GM04504 (cell line): ENCODE results near the gene EEF1AKMT1.
"Not testable (repeated sequence)": the region's sequence is repeated elsewhere in the genome, so short reads cannot be mapped to it uniquely, and the experiment has no call there.

Experiments used
- DNase-seq: peaks from one replicate; pipeline ENCODE4 v3.0.0-alpha.2; 2012; ENCODE audit warnings: low read depth

EEF1AKMT1 gene

DNA sequence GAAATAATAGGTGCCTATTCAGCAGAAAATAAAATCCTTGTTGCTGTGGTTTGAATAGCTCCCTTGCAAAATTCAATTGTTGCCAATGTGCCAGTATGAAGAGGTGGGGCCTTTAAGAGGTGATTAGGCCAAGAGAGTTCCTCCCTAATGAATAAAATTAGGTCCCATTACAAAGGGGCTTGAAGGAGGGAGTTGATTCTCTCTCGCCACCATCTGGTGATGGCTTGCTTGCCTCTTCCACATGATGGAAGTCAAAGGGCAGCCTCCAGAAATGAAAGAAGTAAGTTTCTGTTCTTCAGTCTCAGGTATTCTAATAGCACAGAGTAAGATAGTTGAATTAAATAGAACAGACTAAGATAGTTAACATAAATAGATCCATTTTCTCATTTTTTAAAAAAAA lies 3.0 kb upstream of the EEF1AKMT1 start:
- no peak for DNase-seq

DNA sequence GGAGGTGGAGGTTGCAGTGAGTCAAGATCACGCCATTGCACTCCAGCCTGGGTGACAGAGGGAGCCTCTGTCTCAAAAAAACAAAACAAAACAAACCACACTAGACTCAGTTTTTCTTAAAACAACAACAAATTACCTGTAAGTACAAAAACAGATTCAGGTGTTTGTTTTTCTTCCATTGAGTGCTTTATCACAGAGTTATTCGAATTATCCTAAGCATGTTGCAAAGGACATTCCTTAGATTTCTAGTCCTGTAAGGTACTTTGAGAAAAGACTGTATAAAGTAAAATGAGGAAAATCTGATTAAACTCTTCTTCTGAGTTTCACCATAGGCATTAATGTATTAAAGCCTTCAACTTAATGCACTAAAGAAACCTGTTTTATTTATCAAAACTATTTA lies 2.2 kb upstream of the EEF1AKMT1 start:
- DNase-seq = no peak

DNA sequence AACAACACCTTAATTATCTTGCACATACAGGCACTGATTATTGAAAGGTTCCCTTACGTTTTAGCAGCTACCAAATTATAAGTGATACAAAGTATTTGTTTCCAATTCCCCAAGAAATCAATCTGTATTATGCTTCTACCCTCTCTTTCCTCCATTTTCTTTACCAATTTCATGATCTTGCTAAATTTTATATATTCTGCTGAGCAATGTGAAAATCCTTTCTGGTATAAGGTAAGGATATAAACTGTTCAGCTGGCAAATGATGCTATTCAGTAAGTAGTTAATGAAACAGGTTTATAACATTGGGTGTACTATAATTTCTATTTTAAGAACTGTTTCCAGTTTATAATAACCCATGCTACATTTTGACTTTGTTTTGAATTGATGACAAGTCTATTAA lies 985 bp upstream of the EEF1AKMT1 start:
- no peak for DNase-seq

DNA sequence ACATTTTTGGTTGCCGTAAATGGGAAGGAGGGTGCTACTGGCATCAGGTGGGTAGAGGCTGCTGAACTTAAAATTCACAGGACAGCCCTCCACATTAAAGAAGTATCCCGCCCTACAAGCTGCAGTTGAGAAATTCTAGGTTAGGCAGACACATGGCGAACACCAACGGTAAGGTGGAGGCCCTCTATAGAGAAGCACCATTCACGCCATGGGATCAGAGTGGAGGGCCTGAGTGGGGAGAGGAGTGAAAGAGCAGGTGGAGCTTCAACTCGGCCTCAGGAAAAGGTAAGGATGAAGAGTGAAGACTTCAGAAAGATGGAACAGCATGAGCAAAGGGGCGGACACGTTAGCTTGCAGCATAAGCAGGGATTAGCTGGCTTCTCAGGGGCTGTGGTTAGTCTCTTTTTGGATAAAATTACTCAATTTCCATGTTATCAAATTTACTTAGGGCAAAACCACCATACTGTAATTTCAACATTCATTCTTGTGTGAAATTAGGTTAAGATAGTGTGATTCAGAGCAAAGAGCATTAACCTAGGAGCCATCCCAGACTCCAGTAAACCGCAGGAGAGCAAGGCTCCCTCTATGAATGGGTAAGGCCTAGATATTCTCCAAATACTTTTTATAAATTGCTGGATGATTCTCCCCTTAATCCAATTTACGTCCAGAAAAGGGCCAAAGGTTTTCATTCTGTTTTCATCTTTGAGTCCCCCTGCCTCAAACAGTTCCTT lies 1.2 kb downstream of the EEF1AKMT1 start:
- no peak for DNase-seq

DNA sequence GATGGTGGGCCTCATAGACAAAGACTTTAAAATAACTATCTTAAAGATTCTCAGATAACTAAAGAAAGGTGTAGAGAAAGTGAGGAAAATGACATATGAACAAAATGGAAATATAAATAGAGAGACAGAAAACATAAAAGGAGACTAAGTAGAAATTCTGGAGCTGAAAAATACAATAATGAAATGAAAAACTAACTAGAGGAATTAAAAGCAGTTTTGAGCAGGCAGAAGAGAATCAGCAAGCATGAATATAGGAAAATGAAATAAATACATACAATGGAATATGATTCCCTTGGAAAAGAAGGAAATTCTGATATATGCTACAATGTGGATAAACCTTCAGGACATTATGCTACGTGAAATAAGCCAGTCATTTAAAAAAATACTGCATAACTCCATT lies 3.9 kb downstream of the EEF1AKMT1 start:
- no peak for DNase-seq

DNA sequence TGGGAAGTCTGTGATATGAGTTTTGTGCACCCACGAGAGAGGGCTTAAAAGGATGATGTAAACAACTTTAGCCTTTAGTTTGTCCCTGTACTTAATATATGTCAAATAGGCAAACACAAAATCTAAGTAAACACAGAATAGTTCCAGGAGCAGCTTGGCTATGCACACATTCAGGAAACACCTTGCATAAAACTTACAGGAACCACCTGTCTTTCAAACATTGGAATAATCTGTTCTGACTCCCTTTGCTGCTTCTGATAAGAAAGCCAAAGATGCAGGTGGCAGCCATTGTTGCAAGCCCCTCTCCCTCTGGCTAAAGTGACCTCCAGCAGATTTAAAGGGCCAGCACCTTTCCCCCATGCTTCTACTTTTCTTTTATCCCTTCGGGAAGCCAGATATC lies 4.7 kb downstream of the EEF1AKMT1 start:
- DNase-seq = no peak

DNA sequence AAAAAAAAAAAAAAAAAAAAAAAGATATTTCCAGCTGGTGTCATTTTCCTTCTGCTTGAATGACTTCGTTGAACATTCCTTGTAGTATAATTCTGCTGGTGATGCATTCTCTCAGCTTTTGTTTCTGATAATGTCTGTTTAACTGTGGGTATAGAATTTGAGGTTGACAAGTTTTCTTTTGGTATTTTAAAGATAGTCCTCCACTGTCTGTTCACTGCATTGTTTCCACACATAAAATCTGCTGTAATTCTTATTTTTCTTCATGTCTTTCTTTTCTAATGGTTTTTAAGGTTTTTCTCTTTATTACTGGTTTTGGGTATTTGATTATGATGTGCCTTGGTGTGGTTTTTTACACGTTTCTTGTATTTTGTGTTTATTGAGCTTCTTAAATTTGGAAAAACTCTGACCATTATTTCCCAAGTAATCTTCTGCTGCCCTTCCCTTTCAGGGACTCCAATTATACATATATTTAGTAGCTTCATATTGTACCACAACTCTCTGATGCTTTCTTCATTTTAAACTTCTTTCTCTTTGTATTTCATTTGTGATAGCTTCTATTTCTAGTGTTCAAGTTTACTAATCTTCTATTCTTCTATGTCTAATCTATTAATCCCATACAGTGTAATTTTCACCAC lies 6.3 kb downstream of the EEF1AKMT1 start:
- no peak for DNase-seq

DNA sequence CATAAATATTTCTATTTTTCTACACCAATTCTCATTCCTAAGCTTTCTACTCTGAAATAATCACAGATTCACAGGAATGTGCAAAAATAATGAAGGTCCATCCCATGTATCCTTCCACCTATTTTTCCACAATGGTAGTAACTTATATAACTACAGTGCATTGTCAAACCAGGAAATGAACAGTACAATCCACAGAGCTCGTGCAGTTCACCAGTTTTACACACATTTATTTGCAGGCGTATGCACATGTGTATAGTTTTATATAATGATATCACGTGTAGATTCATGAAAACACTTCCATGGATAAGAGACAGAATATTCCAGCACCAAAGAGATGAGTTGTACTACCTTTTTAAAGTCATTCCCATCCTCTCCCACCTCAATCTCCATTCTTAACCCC lies 12.9 kb downstream of the EEF1AKMT1 start:
- DNase-seq = no peak

DNA sequence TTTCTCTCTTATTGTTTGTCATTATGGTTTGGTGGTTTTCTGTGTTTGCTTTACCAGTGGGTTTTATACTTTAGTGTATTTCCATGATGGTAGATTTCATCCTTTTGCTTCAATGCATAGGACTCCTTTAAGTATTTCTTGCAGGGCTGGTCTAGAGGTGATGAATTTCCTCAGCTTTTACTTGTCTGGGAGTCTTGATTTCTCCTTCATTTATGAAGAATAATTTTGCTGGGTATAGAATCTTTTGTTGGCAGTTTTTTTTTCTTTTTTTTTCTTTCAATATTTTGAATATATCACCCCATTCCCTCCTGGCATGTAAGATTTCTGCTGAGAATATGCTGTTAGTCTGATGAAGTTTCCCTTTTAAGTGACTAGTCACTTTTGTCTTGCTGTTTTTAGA lies 19.8 kb downstream of the EEF1AKMT1 start:
- DNase-seq = no peak

DNA sequence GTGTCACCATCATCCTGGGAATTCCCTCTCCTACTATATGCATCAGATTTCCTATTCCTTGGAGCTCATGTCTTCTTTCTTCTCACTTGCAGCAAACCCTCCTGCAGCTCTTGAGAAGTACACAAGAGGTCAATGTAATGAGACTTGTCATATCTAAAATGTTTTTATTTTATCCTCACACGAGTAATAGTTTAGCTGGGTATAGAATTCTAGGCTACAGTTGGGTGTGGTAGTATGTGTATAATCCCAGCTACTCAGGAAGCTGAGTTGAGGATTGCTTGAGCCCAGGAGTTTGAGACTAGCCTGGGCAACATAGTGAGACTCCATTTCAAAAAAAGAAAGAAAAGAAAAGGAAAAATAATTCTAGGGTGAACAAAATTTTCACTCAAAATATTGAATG lies 24.4 kb downstream of the EEF1AKMT1 start:
- no peak for DNase-seq

DNA sequence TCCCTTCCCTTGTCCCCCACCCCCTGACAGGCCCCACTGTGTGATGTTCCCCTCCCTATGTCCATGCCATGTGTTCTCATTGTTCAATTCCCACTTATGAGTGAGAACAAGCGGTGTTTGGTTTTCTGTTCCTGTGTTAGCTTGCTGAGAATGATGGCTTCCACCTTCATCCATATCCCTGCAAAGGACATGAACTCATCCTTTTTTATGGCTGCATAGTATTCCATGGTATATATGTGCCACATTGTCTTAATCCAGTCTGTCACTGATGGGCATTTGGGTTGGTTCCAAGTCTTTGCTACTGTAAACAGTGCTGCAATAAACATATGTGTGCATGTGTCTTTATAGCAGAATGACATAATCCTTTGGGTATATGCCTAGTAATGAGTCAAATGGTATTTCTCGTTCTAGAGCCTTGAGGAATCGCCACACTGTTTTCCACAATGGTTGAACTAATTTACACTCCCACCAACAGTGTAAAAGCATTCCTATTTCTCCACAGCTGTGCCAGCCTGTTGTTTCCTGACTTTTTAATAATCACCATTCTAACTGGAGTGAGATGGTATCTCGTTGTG lies 29.8 kb downstream of the EEF1AKMT1 start:
- DNase-seq = not testable (repeated sequence)

DNA sequence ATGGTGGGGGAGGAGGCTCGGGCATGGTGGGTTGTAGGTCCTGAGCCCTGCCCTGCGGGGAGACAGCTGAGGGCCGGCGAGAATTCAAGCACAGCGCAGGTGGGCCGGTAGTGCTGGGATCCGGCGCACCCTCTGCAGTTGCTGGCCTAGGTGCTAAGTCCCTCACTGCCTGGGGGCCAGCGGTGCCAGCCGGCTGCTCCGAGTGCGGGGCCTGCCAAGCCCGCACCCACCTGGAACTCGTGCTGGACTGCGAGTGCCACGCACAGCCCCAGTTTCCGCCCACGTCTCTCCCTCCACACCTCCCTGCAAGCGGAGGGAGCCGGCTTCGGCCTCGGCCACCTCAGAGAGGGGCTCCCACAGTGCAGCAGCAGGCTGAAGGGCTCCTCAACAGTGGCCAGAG lies 33.7 kb downstream of the EEF1AKMT1 start:
- no peak for DNase-seq

DNA sequence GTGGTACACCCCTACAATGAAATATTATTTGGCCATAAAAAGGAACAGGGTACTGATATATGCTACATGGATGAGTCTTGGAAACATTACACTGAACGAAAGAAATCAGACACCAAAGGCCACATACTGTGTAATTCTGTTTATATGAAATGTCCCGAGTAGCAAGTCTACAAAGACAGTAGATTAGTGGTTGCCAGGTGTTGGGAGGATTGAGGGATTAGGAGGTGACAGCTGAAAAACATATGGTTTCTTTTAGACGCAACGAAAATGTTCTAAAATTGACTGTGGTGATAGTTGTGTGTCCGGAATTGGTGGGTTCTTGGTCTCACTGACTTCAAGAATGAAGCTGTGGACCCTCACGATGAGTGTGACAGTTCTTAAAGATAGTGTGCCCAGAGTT lies 35.1 kb downstream of the EEF1AKMT1 start:
- no peak for DNase-seq

DNA sequence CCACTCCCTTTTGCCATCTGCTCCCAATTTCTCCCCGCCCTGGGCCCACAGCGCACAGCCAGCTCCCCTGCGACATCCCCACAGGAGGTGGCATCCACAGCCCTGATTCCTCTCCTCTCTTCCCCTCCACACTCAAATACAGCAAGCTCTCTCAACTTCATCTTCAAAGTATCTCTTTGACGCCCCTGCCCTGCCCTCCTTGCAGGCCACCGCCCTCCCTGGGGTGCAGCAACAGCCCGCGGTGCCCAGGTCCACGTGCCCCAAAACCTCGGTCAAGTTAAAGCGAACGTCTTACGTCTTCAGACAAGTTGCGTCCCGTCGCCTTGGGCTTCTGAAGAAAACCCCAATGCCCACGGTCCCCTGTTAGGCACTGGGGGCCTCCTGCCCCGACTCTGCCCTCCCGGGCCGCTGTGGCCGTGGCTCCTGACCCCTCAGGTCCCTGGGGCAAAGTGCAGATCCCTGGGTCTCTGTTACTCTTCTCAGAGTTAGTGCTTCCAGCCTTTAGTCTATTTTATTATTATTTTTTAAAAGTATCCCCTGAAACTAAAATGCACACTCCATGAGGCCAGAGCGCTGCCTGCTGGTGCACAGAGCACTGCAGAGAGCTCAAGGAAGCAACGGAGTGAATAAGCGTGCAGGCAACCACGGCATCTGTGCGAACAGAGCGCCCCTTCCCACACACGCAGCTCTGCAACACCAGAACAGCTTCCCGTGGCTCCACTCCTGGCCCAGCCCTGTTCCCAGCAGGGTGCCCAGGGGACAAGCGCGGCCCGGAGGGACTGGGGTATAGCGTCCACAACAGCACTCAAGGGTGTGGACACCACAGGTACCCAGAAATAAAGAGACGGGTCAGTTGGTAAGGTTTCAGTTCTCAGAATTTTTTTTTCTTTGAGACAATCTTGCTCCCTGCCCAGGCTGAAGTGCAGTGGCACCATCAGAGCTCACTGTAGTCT lies 43.9 kb downstream of the EEF1AKMT1 start:
- no peak for DNase-seq

DNA sequence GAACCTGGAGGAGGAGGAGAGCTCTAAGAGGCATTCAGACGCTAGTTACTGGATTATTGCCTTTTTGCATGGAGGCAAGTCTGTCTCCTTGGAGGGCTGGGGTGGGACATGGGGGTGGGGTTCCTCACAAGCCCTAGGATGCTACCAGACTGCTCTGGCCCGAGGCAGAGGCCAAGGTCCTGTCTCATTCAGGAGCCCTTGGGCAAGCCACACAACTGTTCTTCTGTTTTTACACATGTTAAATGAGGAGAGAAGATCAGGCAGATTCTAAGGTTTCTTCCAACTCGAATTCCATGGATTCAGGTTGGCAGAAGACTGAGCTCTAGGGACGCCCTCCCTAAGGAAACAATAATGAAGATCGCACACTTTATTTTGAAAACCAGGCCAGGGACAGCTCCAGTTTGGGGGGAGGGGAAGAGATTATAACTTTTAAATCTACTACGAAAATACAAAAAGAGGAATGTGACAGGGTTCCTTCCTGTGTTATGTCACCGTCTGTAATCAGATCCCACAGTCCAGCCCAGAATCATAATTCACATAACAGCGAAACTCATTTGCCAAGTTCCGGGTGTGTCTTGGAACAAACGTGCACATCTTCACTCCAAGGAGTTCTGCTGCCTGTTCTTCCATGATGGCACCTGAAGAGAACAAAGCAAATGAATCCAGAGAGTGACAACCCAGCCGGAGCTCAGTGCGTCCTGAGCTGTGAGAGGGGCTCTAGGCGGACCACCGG lies 45.0 kb downstream of the EEF1AKMT1 start:
- no peak for DNase-seq

DNA sequence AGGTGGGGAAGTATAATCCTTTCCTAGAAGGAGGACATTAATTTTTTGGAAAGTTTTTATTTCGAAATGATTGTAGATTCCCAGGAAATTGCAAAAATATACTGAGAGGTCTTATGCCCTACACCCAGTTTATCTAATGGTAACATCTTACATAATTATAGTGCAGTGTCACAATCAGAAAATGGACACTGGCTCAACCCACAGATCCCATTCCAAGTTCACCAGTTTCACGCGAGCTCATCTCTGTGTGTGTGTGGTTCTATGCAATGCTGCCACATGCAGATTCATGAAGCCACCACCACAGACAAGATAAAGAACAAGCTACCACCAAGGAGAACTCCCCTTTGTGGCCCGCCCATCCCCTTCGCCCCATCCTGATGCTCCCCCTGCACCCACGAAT lies 45.9 kb downstream of the EEF1AKMT1 start:
- DNase-seq = no peak

DNA sequence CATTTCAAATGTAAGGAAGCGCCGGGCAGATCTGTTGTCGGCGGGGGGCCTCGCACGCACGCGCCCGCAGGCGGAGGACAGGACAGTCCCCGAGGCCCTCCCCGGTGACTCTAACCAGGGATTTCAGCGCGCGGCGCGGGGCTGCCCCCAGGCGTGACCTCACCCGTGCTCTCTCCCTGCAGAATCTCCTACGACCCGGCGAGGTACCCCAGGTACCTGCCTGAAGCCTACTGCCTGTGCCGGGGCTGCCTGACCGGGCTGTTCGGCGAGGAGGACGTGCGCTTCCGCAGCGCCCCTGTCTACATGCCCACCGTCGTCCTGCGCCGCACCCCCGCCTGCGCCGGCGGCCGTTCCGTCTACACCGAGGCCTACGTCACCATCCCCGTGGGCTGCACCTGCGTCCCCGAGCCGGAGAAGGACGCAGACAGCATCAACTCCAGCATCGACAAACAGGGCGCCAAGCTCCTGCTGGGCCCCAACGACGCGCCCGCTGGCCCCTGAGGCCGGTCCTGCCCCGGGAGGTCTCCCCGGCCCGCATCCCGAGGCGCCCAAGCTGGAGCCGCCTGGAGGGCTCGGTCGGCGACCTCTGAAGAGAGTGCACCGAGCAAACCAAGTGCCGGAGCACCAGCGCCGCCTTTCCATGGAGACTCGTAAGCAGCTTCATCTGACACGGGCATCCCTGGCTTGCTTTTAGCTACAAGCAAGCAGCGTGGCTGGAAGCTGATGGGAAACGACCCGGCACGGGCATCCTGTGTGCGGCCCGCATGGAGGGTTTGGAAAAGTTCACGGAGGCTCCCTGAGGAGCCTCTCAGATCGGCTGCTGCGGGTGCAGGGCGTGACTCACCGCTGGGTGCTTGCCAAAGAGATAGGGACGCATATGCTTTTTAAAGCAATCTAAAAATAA lies 52.1 kb downstream of the EEF1AKMT1 start:
- DNase-seq = no peak

DNA sequence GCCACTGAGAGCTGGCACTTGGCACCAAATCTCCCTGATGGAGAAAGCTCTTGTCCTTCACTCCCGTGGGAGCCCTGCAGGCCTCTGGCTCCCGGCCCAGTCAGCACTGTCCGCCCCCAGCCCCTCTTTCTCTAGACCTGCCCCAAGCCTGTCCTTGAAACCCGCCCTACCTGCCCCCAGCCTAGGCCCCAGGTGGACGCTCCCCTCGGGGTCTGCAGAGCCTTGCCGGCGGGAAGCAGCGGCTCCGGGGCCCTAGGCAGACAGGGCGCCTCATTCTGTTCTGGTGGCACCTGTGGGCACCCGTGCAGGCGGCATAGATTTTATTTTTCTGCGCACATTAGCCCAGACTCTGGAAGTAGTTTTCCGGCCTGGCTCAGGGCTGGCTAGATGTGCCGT lies 52.7 kb downstream of the EEF1AKMT1 start:
- DNase-seq = no peak

DNA sequence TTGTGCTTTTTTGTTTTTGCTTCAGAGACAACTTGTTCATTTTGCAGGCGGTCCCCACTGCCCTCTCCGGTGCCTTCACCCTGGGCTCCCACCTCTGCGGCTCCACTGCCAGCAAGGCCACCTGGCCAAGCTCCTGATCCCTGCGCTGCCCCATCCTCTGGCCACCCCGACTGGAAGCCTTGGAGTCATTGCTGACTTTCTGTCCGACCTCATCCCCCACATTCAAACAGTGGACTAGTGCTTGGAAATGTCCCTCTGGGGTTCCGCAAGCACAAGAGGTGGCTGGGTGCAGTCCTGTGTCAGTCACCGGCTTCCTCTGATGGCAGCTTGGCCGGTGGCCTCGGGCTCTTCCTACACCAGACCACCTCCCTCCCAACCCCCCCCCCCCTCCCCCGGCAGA lies 53.3 kb downstream of the EEF1AKMT1 start:
- no peak for DNase-seq

DNA sequence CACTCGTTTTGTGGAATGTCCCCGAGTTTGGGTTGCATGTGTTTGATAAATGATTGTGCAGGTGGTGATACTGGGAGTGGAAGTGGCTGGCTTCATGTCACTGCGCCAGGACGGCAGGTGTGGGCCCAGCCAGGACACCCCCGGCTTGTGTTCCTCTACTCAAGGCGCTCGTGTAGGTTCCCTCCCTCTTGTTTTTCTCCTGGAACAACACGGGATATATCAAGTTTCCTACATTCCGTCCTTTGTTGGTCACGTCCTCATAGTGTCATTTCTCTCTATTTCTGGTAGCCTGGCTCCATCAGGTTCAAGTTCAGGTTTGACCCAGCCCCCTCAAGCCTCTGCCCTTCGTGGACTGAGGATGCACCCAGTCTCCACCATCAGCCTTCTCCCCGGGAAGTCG lies 54.0 kb downstream of the EEF1AKMT1 start:
- no peak for DNase-seq
